NT2/D1 (cell line): ENCODE results near the gene POU6F2.

ENCODE experiments used
- SUZ12 ChIP-seq: IDR thresholded peaks from 2 replicates; pipeline ENCODE4 v1.6.1; 2011; ENCODE audit not compliant: insufficient read length, insufficient read depth; ENCODE audit errors: extremely low read depth
- YY1 ChIP-seq: IDR thresholded peaks from 2 replicates; pipeline ENCODE4 v1.6.1; 2011; ENCODE audit not compliant: insufficient read length, insufficient read depth
- ZNF274 ChIP-seq: IDR thresholded peaks from 2 replicates; pipeline ENCODE4 v1.6.1; 2011; ENCODE audit warnings: mild to moderate bottlenecking, low read depth, low read length

DNA sequence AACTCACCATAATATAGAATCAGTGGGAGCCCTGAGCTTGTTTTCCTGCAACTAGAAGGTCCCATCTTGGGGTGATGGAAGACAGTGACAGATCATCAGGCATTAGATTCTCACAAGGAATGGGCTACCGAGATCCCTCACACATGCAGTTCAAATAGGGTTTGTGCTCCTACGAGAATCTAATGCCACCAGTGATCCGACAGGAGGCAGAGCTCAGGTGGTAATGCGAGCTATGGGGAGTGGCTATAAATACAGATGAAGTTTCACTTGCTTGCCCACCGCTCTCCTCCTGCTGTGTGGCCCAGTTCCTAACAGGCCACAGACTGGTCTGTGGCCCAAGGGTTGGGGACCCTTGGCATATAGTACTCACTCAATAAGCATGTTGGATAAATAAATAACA is 93.4 kb downstream of the POU6F2 start:
- TF ChIP-seq YY1 = no peak
- TF ChIP-seq ZNF274 = no peak
- no peak for TF ChIP-seq SUZ12
